OCI-LY1 (cell line): Measurements from ENCODE around the gene HPCAL1.

Experiments used
- H2AFZ ChIP-seq: fragments of 200-600 bp; sonication (generic), shearing (Covaris generic); 2 replicates; pipeline ENCODE4 v1.6.0; 2014; ENCODE audit warnings: antibody characterized with exemption, mild to moderate bottlenecking, low read length
- H3F3A ChIP-seq: fragments of 200-600 bp; sonication (generic), shearing (Covaris generic); 2 replicates; pipeline ENCODE4 v1.6.0; 2014; ENCODE audit warnings: mild to moderate bottlenecking, antibody characterized with exemption, low read length, moderate library complexity; ENCODE audit not compliant: insufficient read depth
- H3K27ac ChIP-seq: fragments of 200-600 bp; sonication (generic); 2 replicates; pipeline ENCODE4 v1.5.1; 2014; ENCODE audit warnings: low read length, mixed run types, mild to moderate bottlenecking, low read depth; ENCODE audit not compliant: poor library complexity, severe bottlenecking
- H3K27me3 ChIP-seq: fragments of 200-600 bp; sonication (generic); 2 replicates; pipeline ENCODE4 v1.6.0; 2014; ENCODE audit warnings: antibody characterized with exemption, mild to moderate bottlenecking, low read length, moderate library complexity; ENCODE audit not compliant: insufficient read depth
- H3K36me3 ChIP-seq: fragments of 200-600 bp; sonication (generic); 2 replicates; pipeline ENCODE4 v1.6.1; 2014; ENCODE audit warnings: mild to moderate bottlenecking, antibody characterized with exemption, low read length, moderate library complexity, mixed read lengths; ENCODE audit not compliant: insufficient read depth
- H3K4me1 ChIP-seq: fragments of 200-600 bp; sonication (generic); 2 replicates; pipeline ENCODE4 v1.5.1; 2014; ENCODE audit warnings: mild to moderate bottlenecking, low read length, moderate library complexity; ENCODE audit not compliant: insufficient read depth, severe bottlenecking
- H3K4me2 ChIP-seq: fragments of 200-600 bp; sonication (generic), shearing (Covaris generic); 2 replicates; pipeline ENCODE4 v1.6.1; 2014; ENCODE audit warnings: low read length
- H3K4me3 ChIP-seq: fragments of 200-600 bp; sonication (generic); 2 replicates; pipeline ENCODE4 v1.5.1; 2014; ENCODE audit warnings: low read length, low read depth, mild to moderate bottlenecking, mixed read lengths; ENCODE audit not compliant: poor library complexity, severe bottlenecking
- H3K79me2 ChIP-seq: fragments of 200-600 bp; shearing (Covaris generic); 2 replicates; pipeline ENCODE4 v1.6.1; 2016; ENCODE audit warnings: mixed run types, low read length, mixed read lengths; ENCODE audit not compliant: insufficient read depth
- H3K9ac ChIP-seq: fragments of 200-600 bp; sonication (generic), shearing (Covaris generic); 2 replicates; pipeline ENCODE4 v1.6.1; 2014; ENCODE audit warnings: mild to moderate bottlenecking, low read length, mixed read lengths
- H3K9me2 ChIP-seq: fragments of 200-600 bp; sonication (generic), shearing (Covaris generic); 2 replicates; pipeline ENCODE4 v1.6.1; 2014; ENCODE audit warnings: low read depth, mild to moderate bottlenecking, low read length, mixed read lengths
- H3K9me3 ChIP-seq: fragments of 200-600 bp; shearing (Covaris generic); 2 replicates; pipeline ENCODE4 v1.6.1; 2014; ENCODE audit warnings: low read length, mixed read lengths
- H4K20me1 ChIP-seq: fragments of 200-600 bp; sonication (generic), shearing (Covaris generic); 2 replicates; pipeline ENCODE4 v1.6.0; 2016; ENCODE audit warnings: mild to moderate bottlenecking, low read length; ENCODE audit not compliant: insufficient read depth
- EZH2 ChIP-seq: fragments of 200-600 bp; sonication (generic), shearing (Covaris generic); IDR thresholded peaks from 2 replicates; pipeline ENCODE4 v1.8.0; 2017; ENCODE audit warnings: borderline replicate concordance, mixed run types, mild to moderate bottlenecking, antibody characterized with exemption, low read length, moderate library complexity, mixed read lengths
- TF ChIP-seq, protein P1 (sequence below): fragments of 200-600 bp; sonication (generic), shearing (Covaris generic); IDR thresholded peaks from 2 replicates; pipeline ENCODE4 v1.5.1; 2017; ENCODE audit warnings: mild to moderate bottlenecking, antibody characterized with exemption, low read length, moderate library complexity, mixed read lengths

HPCAL1 gene

DNA sequence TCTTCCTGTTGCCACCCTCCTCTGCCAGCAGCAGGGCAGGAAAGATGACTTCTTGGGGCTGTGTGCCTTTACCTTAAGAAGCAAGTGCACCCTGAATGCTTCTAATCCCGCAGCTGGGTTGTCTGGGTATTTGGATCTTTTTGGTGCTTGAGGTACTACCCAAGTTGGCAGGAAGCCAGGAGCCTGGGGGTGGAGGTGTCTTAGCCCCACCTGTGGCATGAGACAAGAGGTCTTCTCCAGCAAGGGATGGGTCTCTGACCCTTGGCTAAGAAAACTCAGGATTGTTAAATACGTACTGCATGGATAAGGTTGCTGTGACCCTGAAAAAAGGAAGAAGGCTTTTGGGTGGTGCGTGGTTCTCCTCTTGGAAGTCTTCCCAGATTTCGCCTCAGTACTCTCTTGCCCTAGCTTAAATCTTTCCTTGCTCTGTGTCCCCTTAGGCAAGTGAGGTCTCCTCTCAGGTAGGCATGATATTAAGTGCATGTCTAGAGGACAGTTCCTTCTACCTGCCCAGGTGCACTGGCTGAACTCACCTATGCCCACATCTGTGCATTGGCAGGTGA lies 4.3 kb downstream of the HPCAL1 start:
- Histone ChIP-seq H3K9me3 (no peaks in the 10 kb centered on the region), H3K27me3 (peaks cover 4% of the 10 kb centered on the region; the same call in 1 of the 2 replicates), H3K4me3 (no peak overlapping the region), H3K9me2 (no peaks in the 10 kb centered on the region), H3K9ac (no peak overlapping the region), H3K36me3 (no peaks in the 10 kb centered on the region), H3K4me1 (peaks cover 15% of the 10 kb centered on the region), H3F3A (no peaks in the 10 kb centered on the region), H3K27ac (no peak overlapping the region), H3K79me2 (no peaks in the 10 kb centered on the region), H4K20me1 (no peaks in the 10 kb centered on the region), H2AFZ (no peak overlapping the region), H3K4me2 (no peak overlapping the region)
- no peak for TF ChIP-seq EZH2
- TF ChIP-seq, protein P1, sequence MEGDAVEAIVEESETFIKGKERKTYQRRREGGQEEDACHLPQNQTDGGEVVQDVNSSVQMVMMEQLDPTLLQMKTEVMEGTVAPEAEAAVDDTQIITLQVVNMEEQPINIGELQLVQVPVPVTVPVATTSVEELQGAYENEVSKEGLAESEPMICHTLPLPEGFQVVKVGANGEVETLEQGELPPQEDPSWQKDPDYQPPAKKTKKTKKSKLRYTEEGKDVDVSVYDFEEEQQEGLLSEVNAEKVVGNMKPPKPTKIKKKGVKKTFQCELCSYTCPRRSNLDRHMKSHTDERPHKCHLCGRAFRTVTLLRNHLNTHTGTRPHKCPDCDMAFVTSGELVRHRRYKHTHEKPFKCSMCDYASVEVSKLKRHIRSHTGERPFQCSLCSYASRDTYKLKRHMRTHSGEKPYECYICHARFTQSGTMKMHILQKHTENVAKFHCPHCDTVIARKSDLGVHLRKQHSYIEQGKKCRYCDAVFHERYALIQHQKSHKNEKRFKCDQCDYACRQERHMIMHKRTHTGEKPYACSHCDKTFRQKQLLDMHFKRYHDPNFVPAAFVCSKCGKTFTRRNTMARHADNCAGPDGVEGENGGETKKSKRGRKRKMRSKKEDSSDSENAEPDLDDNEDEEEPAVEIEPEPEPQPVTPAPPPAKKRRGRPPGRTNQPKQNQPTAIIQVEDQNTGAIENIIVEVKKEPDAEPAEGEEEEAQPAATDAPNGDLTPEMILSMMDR, result no peak

DNA sequence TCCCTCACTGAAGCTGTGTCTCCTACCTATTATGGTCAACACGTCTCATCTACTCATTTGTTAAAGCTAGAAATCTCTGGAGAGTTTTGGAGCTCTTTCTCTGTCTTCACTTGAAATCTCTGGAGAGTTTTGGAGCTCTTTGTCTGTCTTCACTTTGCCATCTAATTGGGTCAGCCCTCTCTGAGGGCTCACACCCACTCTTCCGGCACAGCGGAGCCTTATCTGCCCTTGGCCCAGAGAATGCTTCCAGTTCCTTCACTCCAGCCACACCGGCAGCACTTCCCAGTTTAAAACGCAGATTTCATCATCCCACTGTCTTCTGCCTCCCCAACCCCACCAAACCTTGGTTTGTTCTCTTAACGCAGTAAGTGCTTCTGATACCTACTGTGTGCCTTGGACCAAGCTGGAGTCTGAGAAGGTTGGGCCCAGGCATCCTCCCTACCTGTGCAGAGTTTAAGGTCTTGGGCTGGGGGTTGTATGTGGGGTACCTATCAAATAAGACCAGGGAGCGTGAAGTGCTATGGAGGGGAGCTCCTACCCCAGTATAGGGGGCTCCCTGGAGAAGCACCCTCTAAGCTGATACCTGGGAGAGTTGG lies 5.0 kb downstream of the HPCAL1 start:
- Histone ChIP-seq H3K4me2 (no peak overlapping the region), H2AFZ (no peak overlapping the region), H3K36me3 (no peaks in the 10 kb centered on the region), H3K9me2 (no peaks in the 10 kb centered on the region), H4K20me1 (no peaks in the 10 kb centered on the region), H3K27me3 (peaks cover 4% of the 10 kb centered on the region; the same call in 1 of the 2 replicates), H3K4me1 (peaks cover 12% of the 10 kb centered on the region), H3K27ac (no peak overlapping the region), H3K79me2 (no peaks in the 10 kb centered on the region), H3F3A (no peaks in the 10 kb centered on the region), H3K9ac (no peak overlapping the region), H3K4me3 (no peak overlapping the region), H3K9me3 (no peaks in the 10 kb centered on the region)
- TF ChIP-seq, protein P1, result no peak
- no peak for TF ChIP-seq EZH2

DNA sequence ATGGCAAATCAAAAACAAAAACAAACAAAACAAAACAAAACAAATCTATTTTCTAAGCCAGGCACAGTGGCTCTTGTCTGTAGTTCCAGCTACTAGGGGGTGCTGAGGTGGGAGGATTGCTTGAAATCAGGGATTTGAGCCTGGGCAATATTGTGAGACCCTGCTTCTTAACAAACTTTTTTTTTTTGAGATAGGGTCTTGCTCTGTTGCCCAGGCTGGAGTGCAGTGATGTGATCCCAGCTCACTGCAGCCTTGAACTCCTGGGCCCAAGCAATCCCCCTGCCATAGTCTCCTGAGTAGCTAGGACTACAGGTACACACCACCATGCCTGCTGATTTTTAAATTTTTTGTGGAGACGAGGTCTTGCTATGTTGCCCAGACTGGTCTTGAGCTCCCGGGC lies 6.2 kb downstream of the HPCAL1 start:
- no peaks in the 10 kb centered on the region for H3K9me3 ChIP-seq
- H3K4me1 ChIP-seq, result peaks cover 5% of the 10 kb centered on the region
- H3K9me2 ChIP-seq, result no peaks in the 10 kb centered on the region
- no peaks in the 10 kb centered on the region for H3K79me2 ChIP-seq
- H3K4me3 ChIP-seq, result no peak overlapping the region
- no peaks in the 10 kb centered on the region for H4K20me1 ChIP-seq
- H3K36me3 ChIP-seq, result no peaks in the 10 kb centered on the region
- H3F3A ChIP-seq, result no peaks in the 10 kb centered on the region
- no peak overlapping the region for H2AFZ ChIP-seq
- H3K27ac ChIP-seq, result no peak overlapping the region
- H3K4me2 ChIP-seq, result no peak overlapping the region
- H3K9ac ChIP-seq, result no peak overlapping the region
- no peak for TF ChIP-seq EZH2
- TF ChIP-seq, protein P1, result no peak
- H3K27me3 ChIP-seq, result peaks cover 4% of the 10 kb centered on the region; the same call in 1 of the 2 replicates
